KMS-11 (cell line): ENCODE results near the gene CYP2W1.
A peak's percentile ranks its signal among the peaks of the same experiment; 100 is the strongest.

Source experiments
- H2AFZ ChIP-seq: fragments of 200-600 bp; sonication (generic); 2 replicates; pipeline ENCODE4 v1.6.1; 2016; ENCODE audit warnings: antibody characterized with exemption, mixed run types, low read depth
- H3K27ac ChIP-seq: fragments of 200-600 bp; sonication (generic); 2 replicates; pipeline ENCODE4 v1.6.1; 2016; ENCODE audit warnings: mild to moderate bottlenecking, mixed run types
- H3K27me3 ChIP-seq: fragments of 200-600 bp; sonication (generic); 2 replicates; pipeline ENCODE4 v1.6.1; 2017; ENCODE audit warnings: mild to moderate bottlenecking, low read depth, mixed run types, moderate library complexity; ENCODE audit not compliant: insufficient read depth
- H3K36me3 ChIP-seq: fragments of 200-600 bp; sonication (generic); 2 replicates; pipeline ENCODE4 v1.6.1; 2017; ENCODE audit warnings: mild to moderate bottlenecking, mixed run types; ENCODE audit not compliant: insufficient read depth
- H3K4me1 ChIP-seq: fragments of 200-600 bp; sonication (generic); 2 replicates; pipeline ENCODE4 v1.6.1; 2016; ENCODE audit warnings: mild to moderate bottlenecking, low read depth, mixed run types; ENCODE audit not compliant: poor library complexity, severe bottlenecking
- H3K4me2 ChIP-seq: fragments of 200-600 bp; sonication (generic); 2 replicates; pipeline ENCODE4 v1.7.0; 2016; ENCODE audit warnings: mild to moderate bottlenecking, mixed run types
- H3K4me3 ChIP-seq: fragments of 200-600 bp; sonication (generic); IDR thresholded peaks from 2 replicates; pipeline ENCODE4 v1.6.1; 2017; ENCODE audit warnings: low read depth, low read length, mixed read lengths; ENCODE audit not compliant: insufficient read depth
- H3K79me2 ChIP-seq: fragments of 200-600 bp; sonication (generic); 2 replicates; pipeline ENCODE4 v1.6.1; 2016; ENCODE audit warnings: low read depth, mixed run types; ENCODE audit not compliant: insufficient read depth
- H3K9ac ChIP-seq: fragments of 200-600 bp; sonication (generic); 2 replicates; pipeline ENCODE4 v1.6.1; 2016; ENCODE audit warnings: mild to moderate bottlenecking, mixed run types
- H4K20me1 ChIP-seq: fragments of 200-600 bp; sonication (generic); 2 replicates; pipeline ENCODE4 v1.6.1; 2016; ENCODE audit warnings: mild to moderate bottlenecking, mixed run types; ENCODE audit not compliant: insufficient read depth
- TF ChIP-seq, protein P1 (sequence below): fragments of 200-600 bp; sonication (generic); conservative IDR thresholded peaks from 2 replicates; pipeline ENCODE4 v1.6.1; 2017; ENCODE audit warnings: low read depth, mild to moderate bottlenecking, antibody characterized with exemption, low read length, moderate library complexity, mixed read lengths

CYP2W1 gene

DNA sequence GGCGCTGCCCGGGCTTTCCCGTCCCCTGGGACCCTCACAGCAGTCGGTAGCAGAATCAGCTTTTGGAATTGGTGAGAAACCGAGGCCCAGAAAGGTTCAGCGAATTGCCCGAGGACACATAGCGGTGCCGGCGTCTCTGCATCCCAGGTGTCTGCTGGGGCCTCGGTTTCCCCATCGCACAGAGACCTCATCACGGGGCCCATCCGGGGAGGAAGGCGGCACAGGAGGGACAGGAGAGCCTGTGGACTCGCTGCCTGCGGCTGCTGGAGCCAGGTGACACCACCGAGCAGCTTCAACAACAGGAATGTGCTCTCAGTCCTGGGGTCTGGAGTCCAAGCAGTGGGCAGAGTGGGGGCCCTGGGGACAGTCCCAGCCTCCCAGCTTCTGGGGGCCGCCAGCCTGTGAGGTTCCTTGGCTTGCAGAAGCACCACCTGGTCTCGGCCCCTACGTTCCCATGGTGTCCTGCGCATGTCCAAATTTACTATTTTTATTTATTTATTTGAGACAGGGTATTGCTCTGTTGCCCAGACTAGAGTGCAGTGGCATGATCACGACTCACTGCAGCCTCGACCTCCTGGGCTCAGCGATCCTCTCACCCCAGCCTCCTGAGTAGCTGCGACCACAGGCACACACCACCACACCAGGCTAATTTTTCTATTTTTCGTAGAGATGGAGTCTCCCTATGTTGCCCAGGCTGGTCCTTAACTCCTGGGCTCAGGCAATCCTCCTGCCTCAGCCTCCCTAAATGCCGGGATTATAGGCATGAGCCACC lies 7.1 kb upstream of the CYP2W1 start:
- Histone ChIP-seq H3K27ac (no peak overlapping the region), H3K9ac (no peak overlapping the region), H3K4me2 (peak overlapping the region; percentile 35; the same call in 1 of the 2 replicates), H3K79me2 (peaks cover 43% of the 10 kb centered on the region), H4K20me1 (0 out of 2 replicates have a peak, but pooled peaks cover 7% of the 10 kb centered on the region), H2AFZ (peak overlapping the region; percentile 64; the same call in 1 of the 2 replicates), H3K36me3 (no peaks in the 10 kb centered on the region), H3K4me3 (peak overlapping the region; percentile 32), H3K4me1 (peaks cover 37% of the 10 kb centered on the region), H3K27me3 (no peaks in the 10 kb centered on the region; the same call in 1 of the 2 replicates)
- TF ChIP-seq, protein P1, sequence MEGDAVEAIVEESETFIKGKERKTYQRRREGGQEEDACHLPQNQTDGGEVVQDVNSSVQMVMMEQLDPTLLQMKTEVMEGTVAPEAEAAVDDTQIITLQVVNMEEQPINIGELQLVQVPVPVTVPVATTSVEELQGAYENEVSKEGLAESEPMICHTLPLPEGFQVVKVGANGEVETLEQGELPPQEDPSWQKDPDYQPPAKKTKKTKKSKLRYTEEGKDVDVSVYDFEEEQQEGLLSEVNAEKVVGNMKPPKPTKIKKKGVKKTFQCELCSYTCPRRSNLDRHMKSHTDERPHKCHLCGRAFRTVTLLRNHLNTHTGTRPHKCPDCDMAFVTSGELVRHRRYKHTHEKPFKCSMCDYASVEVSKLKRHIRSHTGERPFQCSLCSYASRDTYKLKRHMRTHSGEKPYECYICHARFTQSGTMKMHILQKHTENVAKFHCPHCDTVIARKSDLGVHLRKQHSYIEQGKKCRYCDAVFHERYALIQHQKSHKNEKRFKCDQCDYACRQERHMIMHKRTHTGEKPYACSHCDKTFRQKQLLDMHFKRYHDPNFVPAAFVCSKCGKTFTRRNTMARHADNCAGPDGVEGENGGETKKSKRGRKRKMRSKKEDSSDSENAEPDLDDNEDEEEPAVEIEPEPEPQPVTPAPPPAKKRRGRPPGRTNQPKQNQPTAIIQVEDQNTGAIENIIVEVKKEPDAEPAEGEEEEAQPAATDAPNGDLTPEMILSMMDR = no peak

DNA sequence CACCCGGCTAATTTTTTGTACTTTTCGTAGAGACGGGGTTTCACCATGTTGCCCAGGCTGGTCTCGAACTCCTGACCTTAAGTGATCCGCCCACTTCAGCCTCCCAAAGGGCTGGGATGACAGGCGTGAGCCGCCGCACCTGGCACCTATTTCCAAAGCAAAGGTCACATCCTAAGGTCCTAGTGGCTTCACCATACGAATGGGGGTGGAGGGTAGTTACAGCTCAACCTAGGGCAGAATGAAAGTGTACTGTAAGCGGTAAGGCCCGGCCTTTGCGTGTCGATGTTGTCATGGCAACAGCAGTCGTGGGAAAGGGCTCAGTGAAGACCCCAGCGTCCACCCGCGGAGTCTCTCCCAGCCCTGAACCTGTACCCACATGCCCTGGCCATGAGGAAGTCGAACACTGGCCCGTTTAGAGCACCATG lies 6.1 kb upstream of the CYP2W1 start:
- no peak overlapping the region for H3K4me3 ChIP-seq
- H3K27me3 ChIP-seq = peaks cover under 1% of the 10 kb centered on the region; the same call in 1 of the 2 replicates
- peaks cover 33% of the 10 kb centered on the region for H3K79me2 ChIP-seq
- no peak overlapping the region for H3K9ac ChIP-seq
- H3K36me3 ChIP-seq = no peaks in the 10 kb centered on the region
- H2AFZ ChIP-seq = no peak overlapping the region
- H3K4me2 ChIP-seq = no peak overlapping the region
- 0 out of 2 replicates have a peak, but pooled peaks cover 7% of the 10 kb centered on the region for H4K20me1 ChIP-seq
- no peak overlapping the region for H3K27ac ChIP-seq
- peaks cover 26% of the 10 kb centered on the region for H3K4me1 ChIP-seq
- TF ChIP-seq, protein P1 = no peak

DNA sequence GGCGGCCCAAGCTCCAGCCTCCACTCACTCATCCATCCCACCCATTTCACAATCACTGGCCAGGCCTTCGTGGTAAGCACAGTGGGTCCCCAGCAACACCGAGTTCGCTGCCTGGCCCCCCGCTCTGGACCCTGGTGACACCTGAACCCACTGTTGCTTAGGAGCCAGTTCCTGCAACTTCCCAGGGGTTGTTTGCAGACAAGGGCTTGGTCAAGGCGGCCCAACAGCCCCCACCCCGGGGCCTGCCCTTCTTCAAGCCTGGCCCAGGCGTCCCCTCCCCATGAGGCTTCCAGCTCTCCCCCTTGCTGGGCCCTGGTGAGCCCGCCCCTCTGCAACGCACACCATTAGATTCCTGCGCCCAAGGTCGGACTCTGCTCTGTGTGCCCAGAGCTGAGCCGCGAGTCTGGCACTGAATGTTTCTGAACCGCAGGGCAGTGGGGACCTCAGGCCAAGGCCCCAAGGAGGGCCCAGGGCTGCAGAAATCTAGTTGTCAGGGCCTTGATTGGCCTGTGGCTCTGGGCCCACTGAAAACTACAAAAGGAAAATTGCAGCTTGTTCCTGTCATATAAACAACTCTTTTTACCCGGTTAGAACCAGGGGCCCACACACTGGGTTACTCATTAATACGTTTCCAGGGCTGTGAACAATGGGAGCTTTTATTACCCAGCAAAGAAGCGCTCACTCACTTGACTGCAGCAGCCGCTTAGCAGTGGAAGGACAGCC lies 5.5 kb upstream of the CYP2W1 start:
- Histone ChIP-seq H3K27ac (no peak overlapping the region), H3K79me2 (peaks cover 27% of the 10 kb centered on the region), H3K4me1 (peaks cover 21% of the 10 kb centered on the region), H2AFZ (no peak overlapping the region), H3K36me3 (no peaks in the 10 kb centered on the region), H3K4me3 (no peak overlapping the region), H3K4me2 (no peak overlapping the region), H3K27me3 (peaks cover 6% of the 10 kb centered on the region; the same call in 1 of the 2 replicates), H3K9ac (no peak overlapping the region), H4K20me1 (0 out of 2 replicates have a peak, but pooled peaks cover 7% of the 10 kb centered on the region)
- TF ChIP-seq, protein P1 = no peak

DNA sequence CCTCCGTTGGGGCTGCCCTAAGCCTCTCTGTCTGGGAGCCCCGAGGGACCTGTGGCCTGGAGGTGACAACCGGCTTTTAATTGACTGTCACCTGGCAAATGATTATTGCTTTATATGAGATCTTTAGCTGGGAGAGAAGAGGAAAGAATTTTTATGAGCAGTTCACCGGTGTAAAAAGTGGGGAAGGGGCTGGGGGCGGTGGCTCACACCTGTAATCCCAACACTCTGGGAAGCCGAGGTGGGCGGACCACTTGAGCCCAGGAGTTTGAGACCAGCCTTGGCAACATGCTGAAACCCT lies 5.0 kb upstream of the CYP2W1 start:
- Histone ChIP-seq H3K79me2 (peaks cover 23% of the 10 kb centered on the region), H3K36me3 (no peaks in the 10 kb centered on the region), H4K20me1 (0 out of 2 replicates have a peak, but pooled peaks cover 6% of the 10 kb centered on the region), H2AFZ (no peak overlapping the region), H3K9ac (no peak overlapping the region), H3K4me1 (peaks cover 16% of the 10 kb centered on the region), H3K4me3 (no peak overlapping the region), H3K27ac (no peak overlapping the region), H3K4me2 (no peak overlapping the region), H3K27me3 (peaks cover 9% of the 10 kb centered on the region; the same call in 1 of the 2 replicates)
- TF ChIP-seq, protein P1 = no peak
